HT-29 (cell line): ENCODE measurements around the gene GDF10. TPM values are rescaled to one million over a fixed set of nuclear protein-coding genes. Genes with fewer than 3 reads are reported as not detected.

Experiments
- DNase-seq: peaks from one replicate; pipeline ENCODE4 v3.0.0-alpha.2; 2015; ENCODE audit warnings: low spot score
- total RNA-seq: library from RNA; depleted of rRNA; stranded (reverse); fragments of >200 nt; shearing (Covaris generic); gene quantifications from 2 replicates; pipeline ENCODE4 v1.2.3, GENCODE V29; 2014

Gene GDF10
- total RNA-seq, 1 experiment from 2014 or later, result not detected

GRCh38 chr10:47269294-47269693 lies 30.7 kb upstream of the GDF10 start:
- peak; percentile 5 for DNase-seq

GRCh38 chr10:47276071-47276470 lies 23.9 kb upstream of the GDF10 start:
- no peak for DNase-seq

GRCh38 chr10:47276576-47277351 lies 23.2 kb upstream of the GDF10 start:
- no peak for DNase-seq

GRCh38 chr10:47277352-47278151 lies 22.4 kb upstream of the GDF10 start:
- no peak for DNase-seq

- no peak for DNase-seq
Measured at GRCh38 chr10:47278152-47278473, 21.9 kb upstream of the GDF10 start.

- no peak for DNase-seq
Measured at GRCh38 chr10:47278720-47279119, 21.3 kb upstream of the GDF10 start.

GRCh38 chr10:47279276-47279675 lies 20.7 kb upstream of the GDF10 start:
- no peak for DNase-seq

GRCh38 chr10:47282005-47282656 lies 17.9 kb upstream of the GDF10 start:
- DNase-seq, result no peak

GRCh38 chr10:47282657-47283018 lies 17.4 kb upstream of the GDF10 start:
- no peak for DNase-seq

- DNase-seq, result no peak
Measured at GRCh38 chr10:47283101-47283630, 16.8 kb upstream of the GDF10 start.

GRCh38 chr10:47283848-47284247 lies 16.1 kb upstream of the GDF10 start:
- no peak for DNase-seq

- no peak for DNase-seq
Measured at GRCh38 chr10:47285381-47286115, 14.4 kb upstream of the GDF10 start.

- DNase-seq, result no peak
Measured at GRCh38 chr10:47286116-47286505, 13.9 kb upstream of the GDF10 start.

- DNase-seq, result no peak
Measured at GRCh38 chr10:47286591-47287315, 13.2 kb upstream of the GDF10 start.

- no peak for DNase-seq
Measured at GRCh38 chr10:47287365-47287802, 12.6 kb upstream of the GDF10 start.

- no peak for DNase-seq
Measured at GRCh38 chr10:47287805-47288204, 12.2 kb upstream of the GDF10 start.

- no peak for DNase-seq
Measured at GRCh38 chr10:47288236-47288635, 11.8 kb upstream of the GDF10 start.

- no peak for DNase-seq
Measured at GRCh38 chr10:47288916-47289495, 11.0 kb upstream of the GDF10 start.

- no peak for DNase-seq
Measured at GRCh38 chr10:47289921-47290320, 10.1 kb upstream of the GDF10 start.

GRCh38 chr10:47290338-47290737 lies 9.7 kb upstream of the GDF10 start:
- DNase-seq, result no peak

GRCh38 chr10:47291682-47292081 lies 8.3 kb upstream of the GDF10 start:
- DNase-seq, result no peak
